WTC11 (cell line): ENCODE data around the gene DRD2. TPM values are rescaled to one million over a fixed set of nuclear protein-coding genes. Genes with fewer than 3 reads are reported as not detected.

Experiments used
- ATAC-seq: fragments of 200-7000 bp; cut with Tn5 transposase; 2 replicates; pipeline ENCODE4 v1.10.0; 2021; ENCODE audit warnings: mild to moderate bottlenecking, moderate library complexity
- CTCF ChIA-PET: fragments of 300-600 bp; sonication (Branson Sonifier 250); formaldehyde crosslinking; loops from one replicate; lab custom pipeline; 2021; ENCODE audit warnings: antibody characterized with exemption; lab: Charles Lee
- POLR2A ChIA-PET: fragments of 350-600 bp; sonication (Branson Sonifier 250); formaldehyde crosslinking; loops from one replicate; lab custom pipeline; 2021; ENCODE audit warnings: antibody characterized with exemption; lab: Charles Lee
- DNase-seq: peaks from one replicate; pipeline ENCODE4 v3.0.0; 2021; ENCODE audit warnings: low spot score
- H3K27ac Mint-ChIP-seq: 2 replicates; pipeline ENCODE4 v1.8.0; 2021; ENCODE audit warnings: mixed read lengths
- H3K27me3 Mint-ChIP-seq: 2 replicates; pipeline ENCODE4 v1.8.0; 2021; ENCODE audit warnings: low read depth, mild to moderate bottlenecking, moderate library complexity, mixed read lengths
- H3K36me3 Mint-ChIP-seq: 2 replicates; pipeline ENCODE4 v1.8.0; 2021; ENCODE audit warnings: mixed read lengths
- H3K4me1 Mint-ChIP-seq: 2 replicates; pipeline ENCODE4 v1.8.0; 2022; ENCODE audit warnings: mixed read lengths
- H3K4me3 Mint-ChIP-seq: 2 replicates; pipeline ENCODE4 v1.8.0; 2021; ENCODE audit warnings: mild to moderate bottlenecking, moderate library complexity, mixed read lengths
- H3K9me3 Mint-ChIP-seq: 2 replicates; pipeline ENCODE4 v1.8.0; 2021; ENCODE audit warnings: mixed read lengths
- ATF3 ChIP-seq: sonication (generic); formaldehyde crosslinking; conservative IDR thresholded peaks from 2 replicates; pipeline ENCODE4 v1.8.1; 2022; ENCODE audit warnings: mild to moderate bottlenecking, missing genetic modification reagents
- ERG ChIP-seq: fragments of 250-450 bp; sonication (Bioruptor Pico); IDR thresholded peaks from 2 replicates; pipeline ENCODE4 v1.8.0; 2021; ENCODE audit warnings: mild to moderate bottlenecking
- ESRRA ChIP-seq: sonication (generic); formaldehyde crosslinking; IDR thresholded peaks from 2 replicates; pipeline ENCODE4 v1.8.1; 2022; ENCODE audit warnings: mild to moderate bottlenecking, missing genetic modification reagents, borderline replicate concordance
- FOXJ3 ChIP-seq: sonication (generic); formaldehyde crosslinking; IDR thresholded peaks from 2 replicates; pipeline ENCODE4 v1.9.0; 2021; ENCODE audit warnings: missing genetic modification reagents, mild to moderate bottlenecking, borderline replicate concordance
- GABPB1 ChIP-seq: sonication (generic); formaldehyde crosslinking; IDR thresholded peaks from 2 replicates; pipeline ENCODE4 v1.8.1; 2023; ENCODE audit warnings: mild to moderate bottlenecking, missing genetic modification reagents
- GTF2I ChIP-seq: fragments of 250-450 bp; sonication (Bioruptor Pico); conservative IDR thresholded peaks from 2 replicates; pipeline ENCODE4 v1.4.0; 2021; ENCODE audit warnings: mild to moderate bottlenecking
- IRF1 ChIP-seq: sonication (generic); formaldehyde crosslinking; IDR thresholded peaks from 2 replicates; pipeline ENCODE4 v1.8.0; 2023; ENCODE audit warnings: missing genetic modification reagents
- JAZF1 ChIP-seq: fragments of 250-450 bp; sonication (Bioruptor Pico); IDR thresholded peaks from 2 replicates; pipeline ENCODE4 v1.9.0; 2021; ENCODE audit warnings: moderate library complexity, mild to moderate bottlenecking, inconsistent platforms
- NFE2L1 ChIP-seq: sonication (generic); formaldehyde crosslinking; IDR thresholded peaks from 2 replicates; pipeline ENCODE4 v1.8.1; 2023; ENCODE audit warnings: missing genetic modification reagents
- PREB ChIP-seq: sonication (generic); formaldehyde crosslinking; IDR thresholded peaks from 2 replicates; pipeline ENCODE4 v1.8.1; 2022; ENCODE audit warnings: mild to moderate bottlenecking, missing genetic modification reagents, moderate library complexity, borderline replicate concordance
- RORB ChIP-seq: fragments of 250-450 bp; sonication (Bioruptor Pico); IDR thresholded peaks from 2 replicates; pipeline ENCODE4 v1.9.0; 2021; ENCODE audit warnings: mild to moderate bottlenecking
- SMAD3 ChIP-seq: sonication (generic); formaldehyde crosslinking; IDR thresholded peaks from 2 replicates; pipeline ENCODE4 v1.8.0; 2022; ENCODE audit warnings: missing genetic modification reagents, mild to moderate bottlenecking, borderline replicate concordance
- SP1 ChIP-seq: sonication (generic); formaldehyde crosslinking; conservative IDR thresholded peaks from 2 replicates; pipeline ENCODE4 v1.8.1; 2022; ENCODE audit warnings: missing genetic modification reagents
- USF2 ChIP-seq: sonication (generic); formaldehyde crosslinking; IDR thresholded peaks from 2 replicates; pipeline ENCODE4 v1.8.1; 2023; ENCODE audit warnings: mild to moderate bottlenecking, missing genetic modification reagents, moderate library complexity
- ZNF121 ChIP-seq: sonication (generic); formaldehyde crosslinking; IDR thresholded peaks from 2 replicates; pipeline ENCODE4 v1.8.0; 2023; ENCODE audit warnings: missing genetic modification reagents
- ZNF423 ChIP-seq: fragments of 250-450 bp; sonication (Bioruptor Pico); IDR thresholded peaks from 2 replicates; pipeline ENCODE4 v2.1.2; 2022; ENCODE audit warnings: mild to moderate bottlenecking, moderate library complexity
- ZNF512 ChIP-seq: sonication (generic); formaldehyde crosslinking; IDR thresholded peaks from 2 replicates; pipeline ENCODE4 v1.8.1; 2022; ENCODE audit warnings: missing genetic modification reagents, borderline replicate concordance
- ZNF671 ChIP-seq: fragments of 250-450 bp; sonication (Bioruptor Pico); IDR thresholded peaks from 2 replicates; pipeline ENCODE4 v1.8.0; 2021; ENCODE audit warnings: mild to moderate bottlenecking
- total RNA-seq: library from RNA; stranded (reverse); gene quantifications from 3 replicates; pipeline ENCODE4 v1.2.3, GENCODE V29; 2021

DRD2 gene
- total RNA-seq, 1 experiment from 2014 or later: 0.20 TPM

- TF ChIP-seq PREB (CRISPR knock-in tag): no peak
- no peak for TF ChIP-seq SP1 (CRISPR knock-in tag)
- no peak for TF ChIP-seq ZNF671
- TF ChIP-seq ZNF512 (CRISPR knock-in tag): no peak
- no peak for TF ChIP-seq JAZF1
- no peak for TF ChIP-seq USF2 (CRISPR knock-in tag)
- no peak for TF ChIP-seq ZNF121 (CRISPR knock-in tag)
Measured at GRCh38 chr11:113472471-113472870, 2.7 kb downstream of the DRD2 start (continued).

GRCh38 chr11:113470233-113470632 is 5.0 kb downstream of the DRD2 start:
- POLR2A ChIA-PET: no interaction called here
- peaks cover 21% of the 10 kb centered on the region for H3K27me3 Mint-ChIP-seq
- no peak overlapping the region for H3K27ac Mint-ChIP-seq
- H3K4me3 Mint-ChIP-seq: no peak overlapping the region
- DNase-seq: no peak
- peaks cover 14% of the 10 kb centered on the region for H3K4me1 Mint-ChIP-seq
- H3K9me3 Mint-ChIP-seq: no peaks in the 10 kb centered on the region
- no peaks in the 10 kb centered on the region for H3K36me3 Mint-ChIP-seq
- TF ChIP-seq RORB: no peak
- TF ChIP-seq ZNF512 (CRISPR knock-in tag): no peak
- peak; percentile 16; the same call in 1 of the 2 replicates for ATAC-seq
- CTCF ChIA-PET: no interaction called here

- Mint-ChIP-seq H3K9me3 (no peaks in the 10 kb centered on the region), H3K27me3 (peaks cover 14% of the 10 kb centered on the region), H3K4me1 (peaks cover 10% of the 10 kb centered on the region), H3K36me3 (no peaks in the 10 kb centered on the region), H3K27ac (no peak overlapping the region), H3K4me3 (no peak overlapping the region)
- ChIA-PET CTCF (interaction anchor here (1.1 kb wide), 1 partner anchor 261 kb away, joined by 4 read pairs; no protein-coding TSS in a partner anchor), POLR2A (interaction anchor here (0.5 kb wide), 1 partner anchor 22 kb away, joined by 3 read pairs; no protein-coding TSS in a partner anchor)
- 0 out of 2 replicates have a peak, but pooled peaks have one; percentile 24 for ATAC-seq
- TF ChIP-seq ERG (no peak), FOXJ3 (no peak), NFE2L1 (CRISPR knock-in tag) (no peak), PREB (CRISPR knock-in tag) (no peak), ZNF423 (CRISPR knock-in tag) (no peak), GTF2I (no peak), SMAD3 (CRISPR knock-in tag) (no peak), IRF1 (CRISPR knock-in tag) (no peak), GABPB1 (no peak), ATF3 (CRISPR knock-in tag) (no peak), ESRRA (CRISPR knock-in tag) (no peak)
- no peak for DNase-seq
Measured at GRCh38 chr11:113468726-113469345, 6.4 kb downstream of the DRD2 start.
